PC-3 (cell line): ENCODE results near the gene RPS5.

Source experiments
- CTCF ChIP-seq: fragments of 300-600 bp; sonication (generic); conservative IDR thresholded peaks from 2 replicates; pipeline ENCODE4 v1.5.1; 2017; ENCODE audit warnings: antibody characterized with exemption, low read depth, mild to moderate bottlenecking, low read length
- EZH2phosphoT487 ChIP-seq: fragments of 300-600 bp; sonication (generic); IDR thresholded peaks from 2 replicates; pipeline ENCODE4 v1.6.1; 2018; ENCODE audit warnings: mild to moderate bottlenecking, antibody characterized with exemption, low read length, borderline replicate concordance

GRCh38 chr19:58386576-58387337, at the start of gene RPS5:
- TF ChIP-seq CTCF, result no peak
- peak; percentile 94 for TF ChIP-seq EZH2phosphoT487
